Transverse colon (tissue), 4 donors: ENCODE measurements around the gene PKN1. TPM values are rescaled to one million over a fixed set of nuclear protein-coding genes. Genes with fewer than 3 reads are reported as not detected.

Experiments used
- DNase-seq: peaks from one replicate; pipeline ENCODE4 v3.0.0-alpha.2; 2019
- H3K27ac ChIP-seq, 4 donors: fragments of 200-600 bp; sonication (generic); 2 replicates each; pipeline ENCODE4 v1.5.1; 2016 to 2018; ENCODE audit warnings: inconsistent platforms in 4 of 4
- H3K27me3 ChIP-seq: fragments of 200-600 bp; sonication (generic); 2 replicates; pipeline ENCODE4 v1.5.1; 2017; ENCODE audit warnings: inconsistent platforms
- H3K36me3 ChIP-seq, 4 donors: fragments of 200-600 bp; sonication (generic); 2 replicates each; pipeline ENCODE4 v1.5.1; 2017 to 2019; ENCODE audit warnings: inconsistent platforms in 4 of 4
- H3K4me1 ChIP-seq, 4 donors: fragments of 200-600 bp; sonication (generic); 2 replicates each; pipeline ENCODE4 v1.5.1; 2017 to 2020; ENCODE audit warnings: inconsistent platforms in 4 of 4
- H3K4me3 ChIP-seq, 4 donors: fragments of 200-600 bp; sonication (generic); 1 replicate in 1 of 4; 2 replicates in 3 of 4; pipeline versions ENCODE4 v1.5.1 to v1.6.1; 2017 to 2019; ENCODE audit warnings: inconsistent platforms in 4 of 4
- H3K9me3 ChIP-seq, 2 donors: fragments of 200-600 bp; sonication (generic); 2 replicates each; pipeline ENCODE4 v1.5.1; 2017 to 2019; ENCODE audit warnings: inconsistent platforms in 2 of 2
- EP300 ChIP-seq: sonication (generic); formaldehyde crosslinking; IDR thresholded peaks from one replicate; pipeline ENCODE4 v1.6.1; 2017; ENCODE audit warnings: antibody characterized with exemption, low read depth
- POLR2A ChIP-seq: fragments of 450-650 bp; IDR thresholded peaks from one replicate; pipeline ENCODE4 v1.6.1; 2016; ENCODE audit warnings: antibody characterized with exemption, mild to moderate bottlenecking, moderate library complexity
- POLR2AphosphoS5 ChIP-seq, 3 donors: sonication (generic); formaldehyde crosslinking; IDR thresholded peaks; one replicate each; pipeline ENCODE4 v1.6.1; 2016; ENCODE audit warnings: antibody characterized with exemption in 3 of 3
- WGBS, 2 donors: methylation state at CpG; one replicate each; pipeline ENCODE4 v1.1.5; 2018; ENCODE audit warnings: low coverage in 1 of 2; 5-methylcytosine and 5-hydroxymethylcytosine counted together
- in situ Hi-C, 4 donors: fragments of 200-750 bp; cut with MboI; loops; one replicate each; pipeline versions ENCODE4 v1.15.0 to v1.15.1; 2017; ENCODE audit warnings: low sequenced_read_pairs in 3 of 4, low pct_ligation_motif_present in 1 of 4, low pct_unique_long_range_greater_than_20kb in 1 of 4
- intact Hi-C: fragments of 100-400 bp; cut with DNase I; formaldehyde crosslinking; loops from one replicate; pipeline ENCODE4 v1.15.1; 2023; ENCODE audit warnings: low total_unique reads
- small RNA-seq, 4 donors: library from RNA; depleted of rRNA; stranded (forward); fragments of <200 nt; gene quantifications; one replicate each; pipeline ENCODE3, GENCODE V24; 2016
- total RNA-seq, 4 donors: library from RNA; depleted of rRNA; stranded (reverse); fragments of >200 nt; gene quantifications; one replicate each; pipeline ENCODE4 v1.1.0, GENCODE V29; 2016
- TF ChIP-seq, protein P1 (sequence below), 5 experiments: fragments of 200-600 bp in 3 of 5; fragments of 450-650 bp in 2 of 5; sonication (generic) in 3 of 5; IDR thresholded peaks; 1 replicate in 2 of 5; 2 replicates in 3 of 5; pipeline ENCODE4 v1.5.1; 2016 to 2017; ENCODE audit warnings: antibody characterized with exemption in 5 of 5, inconsistent platforms in 3 of 5, mild to moderate bottlenecking in 2 of 5, moderate library complexity in 1 of 5

PKN1 gene
- total RNA-seq, 4 donors from 2014 or later, result 29.1 to 129 (median 55.0) TPM

DNA sequence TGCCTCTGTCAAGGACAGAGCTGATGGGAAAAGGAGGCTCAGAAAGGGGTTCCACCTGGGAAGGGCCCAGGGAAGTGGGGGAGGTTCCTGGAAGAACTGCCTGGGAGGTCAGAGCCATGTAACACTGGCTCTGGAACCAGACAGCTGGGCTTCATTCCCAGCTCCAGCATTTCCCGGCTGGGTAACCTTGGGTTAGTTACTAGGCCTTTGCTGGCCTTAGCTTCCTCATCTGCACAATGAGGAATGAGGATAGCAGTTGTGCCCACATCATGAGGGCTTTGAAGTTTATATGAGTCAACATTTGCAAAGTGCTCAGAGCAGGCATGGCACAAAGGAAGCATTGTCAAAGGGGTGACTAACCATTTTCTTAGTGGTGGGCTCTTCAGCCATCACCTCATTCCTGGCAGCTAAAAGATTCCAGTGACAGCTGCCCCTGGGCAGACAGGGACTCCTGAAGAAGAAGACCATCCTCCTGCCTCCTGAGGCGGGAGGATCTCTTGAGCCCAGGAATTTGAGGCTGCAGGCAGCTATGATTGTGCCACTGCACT, 86.8 kb downstream of the PKN1 start:
- H3K36me3 ChIP-seq, result peaks cover 0 to 13% (median 9%) of the 10 kb centered on the region in 4 donors
- no peaks in the 10 kb centered on the region for H3K9me3 ChIP-seq
- TF ChIP-seq, protein P1, sequence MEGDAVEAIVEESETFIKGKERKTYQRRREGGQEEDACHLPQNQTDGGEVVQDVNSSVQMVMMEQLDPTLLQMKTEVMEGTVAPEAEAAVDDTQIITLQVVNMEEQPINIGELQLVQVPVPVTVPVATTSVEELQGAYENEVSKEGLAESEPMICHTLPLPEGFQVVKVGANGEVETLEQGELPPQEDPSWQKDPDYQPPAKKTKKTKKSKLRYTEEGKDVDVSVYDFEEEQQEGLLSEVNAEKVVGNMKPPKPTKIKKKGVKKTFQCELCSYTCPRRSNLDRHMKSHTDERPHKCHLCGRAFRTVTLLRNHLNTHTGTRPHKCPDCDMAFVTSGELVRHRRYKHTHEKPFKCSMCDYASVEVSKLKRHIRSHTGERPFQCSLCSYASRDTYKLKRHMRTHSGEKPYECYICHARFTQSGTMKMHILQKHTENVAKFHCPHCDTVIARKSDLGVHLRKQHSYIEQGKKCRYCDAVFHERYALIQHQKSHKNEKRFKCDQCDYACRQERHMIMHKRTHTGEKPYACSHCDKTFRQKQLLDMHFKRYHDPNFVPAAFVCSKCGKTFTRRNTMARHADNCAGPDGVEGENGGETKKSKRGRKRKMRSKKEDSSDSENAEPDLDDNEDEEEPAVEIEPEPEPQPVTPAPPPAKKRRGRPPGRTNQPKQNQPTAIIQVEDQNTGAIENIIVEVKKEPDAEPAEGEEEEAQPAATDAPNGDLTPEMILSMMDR (IDR thresholded peaks at IDR 0.05), result no peak
- no peak for TF ChIP-seq POLR2AphosphoS5 (IDR thresholded peaks at IDR 0.05)
- no peak for TF ChIP-seq EP300
- no peak for TF ChIP-seq POLR2A
- peak overlapping the region; percentile 98 to 100 (median 100) for H3K27ac ChIP-seq
- no peak for DNase-seq
- H3K4me1 ChIP-seq, result peaks cover 20 to 60% (median 35%) of the 10 kb centered on the region in 4 donors
- intact Hi-C loops, result loop anchor here (10.0 kb wide), 1 partner anchor 1365 kb away; the partner anchor contains the start of genes IER2 and STX10
- in situ Hi-C loops, result no loop called here
- H3K27me3 ChIP-seq, result no peaks in the 10 kb centered on the region
- no peak overlapping the region for H3K4me3 ChIP-seq
- 48% methylated on average over 2 of the region's 2 CpGs; no CpG with 5 or more reads in 1 of the 2 donors for WGBS, 2 donors

DNA sequence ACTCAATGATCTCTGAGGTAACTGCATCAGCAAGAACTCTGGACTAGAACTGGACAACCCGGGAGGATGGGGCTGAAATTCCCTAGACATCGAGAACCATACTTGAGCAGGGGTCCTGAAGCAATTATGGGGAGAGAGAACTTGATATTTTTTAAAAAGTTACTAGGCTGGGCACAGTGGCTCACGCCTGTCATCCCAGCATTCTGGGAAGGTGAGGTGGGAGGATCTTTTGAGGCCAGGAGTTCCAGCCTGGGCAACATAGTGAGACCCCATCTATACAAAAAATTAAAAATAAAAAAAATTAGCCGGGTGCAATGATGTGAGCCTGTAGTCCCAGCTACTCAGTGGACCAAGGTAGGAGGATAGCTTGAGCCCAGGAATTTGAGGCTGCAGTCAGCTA, 87.4 kb downstream of the PKN1 start:
- H3K4me1 ChIP-seq, result peaks cover 14 to 54% (median 29%) of the 10 kb centered on the region in 4 donors

More for the DNA sequence above, 87.4 kb downstream of the PKN1 start:
- in situ Hi-C loops (no loop called here), intact Hi-C loops (no loop called here)
- H3K27ac ChIP-seq, result peak overlapping the region; percentile 98 to 100 (median 100)
- TF ChIP-seq, protein P1 (IDR thresholded peaks at IDR 0.05), result no peak
- TF ChIP-seq POLR2AphosphoS5 (IDR thresholded peaks at IDR 0.05) (no peak), EP300 (no peak), POLR2A (no peak)
- H3K36me3 ChIP-seq, result peaks cover 0 to 7% (median 3%) of the 10 kb centered on the region in 4 donors
- no peak for DNase-seq
- no peaks in the 10 kb centered on the region for H3K9me3 ChIP-seq
- H3K27me3 ChIP-seq, result no peaks in the 10 kb centered on the region
- no peak overlapping the region for H3K4me3 ChIP-seq
- WGBS, 2 donors, result 92 to 98% methylated on average over 4 of the region's 4 CpGs

Small RNA genes within 50 kb of the gene (small RNA-seq; reads per million reads assigned to genes)
- 0 reads per million in 4 donors for gene SNRPGP15

Other genes starting within 250 kb of the PKN1 start
- 10 to 100 TPM; 45.9 to 55.4 (median 48.7) TPM for gene ADGRL1, start 227.1 kb upstream of the PKN1 start, total RNA-seq
- gene ADGRE5, start 51.9 kb upstream of the PKN1 start, total RNA-seq, result 100 to 1,000 TPM in 3 of 4 donors, 10 to 100 TPM in 1; 77.4 to 257 (median 136) TPM
- gene DDX39A, start 14.0 kb upstream of the PKN1 start, total RNA-seq, result 100 to 1,000 TPM in 3 of 4 donors, 10 to 100 TPM in 1; 66.4 to 286 (median 163) TPM
- 1 to 10 TPM in 2 of 4 donors, not detected in 2; 1.1 to 1.2 TPM for gene PTGER1, start 42.0 kb downstream of the PKN1 start, total RNA-seq
- 100 to 1,000 TPM; 295 to 569 (median 362) TPM for gene GIPC1, start 62.8 kb downstream of the PKN1 start, total RNA-seq
- 100 to 1,000 TPM in 2 of 4 donors, 10 to 100 TPM in 2; 20.3 to 111 (median 93.8) TPM for gene DNAJB1, start 85.1 kb downstream of the PKN1 start, total RNA-seq
- 100 to 1,000 TPM in 1 of 4 donors, 10 to 100 TPM in 3; 36.6 to 145 (median 69.3) TPM for gene TECR, start 96.3 kb downstream of the PKN1 start, total RNA-seq
- 100 to 1,000 TPM; 380 to 710 (median 454) TPM for gene NDUFB7, start 138.8 kb downstream of the PKN1 start, total RNA-seq
- 1 to 10 TPM in 1 of 4 donors, under 1 TPM in 1, not detected in 2; 0.41 to 4.9 TPM for gene CLEC17A, start 149.8 kb downstream of the PKN1 start, total RNA-seq
- not detected for gene ADGRE3, start 241.5 kb downstream of the PKN1 start, total RNA-seq